Breast epithelium (tissue), 4 donors: ENCODE measurements around the gene FPGS. TPM values are rescaled to one million over a fixed set of nuclear protein-coding genes. Genes with fewer than 3 reads are reported as not detected.

Experiments
- DNase-seq, 2 donors: peaks; one replicate each; pipeline ENCODE4 v3.0.0-alpha.2; 2019; ENCODE audit warnings: low spot score in 2 of 2
- H3K27ac ChIP-seq, 2 donors: fragments of 200-600 bp; sonication (generic) in 1 of 2; one replicate each; pipeline ENCODE4 v1.5.1; 2016 to 2019; ENCODE audit warnings: mild to moderate bottlenecking in 1 of 2
- H3K27me3 ChIP-seq, 2 donors: fragments of 200-600 bp; sonication (generic) in 1 of 2; one replicate each; pipeline versions ENCODE4 v1.5.1 to v1.6.0; 2017 to 2019; ENCODE audit warnings: control low read depth in 1 of 2, mild to moderate bottlenecking in 1 of 2
- H3K36me3 ChIP-seq: fragments of 200-600 bp; one replicate; pipeline ENCODE4 v1.5.1; 2019
- H3K4me1 ChIP-seq, 2 donors: fragments of 200-600 bp; sonication (generic); one replicate each; pipeline ENCODE4 v1.5.1; 2016 to 2019; ENCODE audit warnings: control low read depth in 1 of 2
- H3K4me3 ChIP-seq, 3 donors: fragments of 200-600 bp; sonication (generic); 1 replicate in 2 of 3; 2 replicates in 1 of 3; pipeline ENCODE4 v1.5.1; 2016 to 2019; ENCODE audit warnings: mild to moderate bottlenecking in 3 of 3, moderate library complexity in 2 of 3
- H3K9me3 ChIP-seq, 2 donors: fragments of 200-600 bp; sonication (generic) in 1 of 2; one replicate each; pipeline ENCODE4 v1.5.1; 2016 to 2019; ENCODE audit warnings: control low read depth in 1 of 2
- POLR2A ChIP-seq: fragments of 450-650 bp; IDR thresholded peaks from one replicate; pipeline ENCODE4 v1.6.1; 2016; ENCODE audit warnings: antibody characterized with exemption, mild to moderate bottlenecking, moderate library complexity
- POLR2AphosphoS5 ChIP-seq, 3 donors: sonication (generic); formaldehyde crosslinking; IDR thresholded peaks; one replicate each; pipeline ENCODE4 v1.6.1; 2017; ENCODE audit warnings: antibody characterized with exemption in 3 of 3
- intact Hi-C: fragments of 100-400 bp; cut with DNase I; formaldehyde crosslinking; loops from one replicate; pipeline ENCODE4 v1.15.1; 2023; ENCODE audit warnings: low total_unique reads
- total RNA-seq, 3 donors: library from RNA; depleted of rRNA; stranded (reverse); fragments of >200 nt; gene quantifications; one replicate each; pipeline ENCODE4 v1.1.0, GENCODE V29; 2016
- TF ChIP-seq, protein P1 (sequence below), 3 donors: fragments of 450-650 bp; IDR thresholded peaks; one replicate each; pipeline ENCODE4 v1.5.1; 2016 to 2017; ENCODE audit warnings: antibody characterized with exemption in 3 of 3, mild to moderate bottlenecking in 3 of 3, moderate library complexity in 3 of 3

The FPGS gene
- total RNA-seq, 3 donors from 2014 or later = 56.3 to 108 (median 78.6) TPM

DNA sequence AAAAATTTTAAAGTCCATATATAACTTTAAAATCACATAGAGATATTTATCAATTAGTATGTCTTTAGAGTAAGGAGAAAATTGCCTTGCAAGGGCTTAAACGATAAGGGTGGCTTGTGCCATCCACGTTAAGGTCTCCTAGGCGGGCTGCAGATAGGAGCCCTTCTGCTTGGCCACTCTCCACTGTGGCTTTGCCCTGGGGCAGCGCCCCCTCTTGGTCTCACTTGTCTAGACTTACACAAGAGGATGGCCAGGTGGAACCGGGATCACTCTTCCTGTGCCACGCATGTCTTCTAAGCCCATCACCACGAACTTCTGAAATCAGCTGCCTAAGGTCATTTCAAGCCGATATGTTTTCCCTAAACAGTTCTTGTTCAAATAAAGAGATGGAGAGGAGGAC is 2.9 kb downstream of the FPGS start:
- intact Hi-C loops = no loop called here

DNA sequence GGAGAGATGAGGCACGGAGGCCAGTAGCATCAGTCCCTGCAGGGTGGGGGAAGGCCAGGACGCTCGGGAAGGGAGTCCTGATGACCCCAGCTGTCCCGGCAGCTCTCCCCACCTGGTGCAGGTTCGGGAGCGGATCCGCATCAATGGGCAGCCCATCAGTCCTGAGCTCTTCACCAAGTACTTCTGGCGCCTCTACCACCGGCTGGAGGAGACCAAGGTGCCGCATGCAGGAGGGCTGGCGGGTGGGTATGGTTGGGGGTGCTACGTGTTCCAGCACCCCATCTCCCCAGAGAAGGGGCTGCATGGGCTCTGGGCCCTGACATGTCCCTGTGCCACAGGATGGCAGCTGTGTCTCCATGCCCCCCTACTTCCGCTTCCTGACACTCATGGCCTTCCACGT is 4.2 kb downstream of the FPGS start:
- TF ChIP-seq POLR2A (no peak), POLR2AphosphoS5 (IDR thresholded peaks at IDR 0.05) (no peak)
- TF ChIP-seq, protein P1, sequence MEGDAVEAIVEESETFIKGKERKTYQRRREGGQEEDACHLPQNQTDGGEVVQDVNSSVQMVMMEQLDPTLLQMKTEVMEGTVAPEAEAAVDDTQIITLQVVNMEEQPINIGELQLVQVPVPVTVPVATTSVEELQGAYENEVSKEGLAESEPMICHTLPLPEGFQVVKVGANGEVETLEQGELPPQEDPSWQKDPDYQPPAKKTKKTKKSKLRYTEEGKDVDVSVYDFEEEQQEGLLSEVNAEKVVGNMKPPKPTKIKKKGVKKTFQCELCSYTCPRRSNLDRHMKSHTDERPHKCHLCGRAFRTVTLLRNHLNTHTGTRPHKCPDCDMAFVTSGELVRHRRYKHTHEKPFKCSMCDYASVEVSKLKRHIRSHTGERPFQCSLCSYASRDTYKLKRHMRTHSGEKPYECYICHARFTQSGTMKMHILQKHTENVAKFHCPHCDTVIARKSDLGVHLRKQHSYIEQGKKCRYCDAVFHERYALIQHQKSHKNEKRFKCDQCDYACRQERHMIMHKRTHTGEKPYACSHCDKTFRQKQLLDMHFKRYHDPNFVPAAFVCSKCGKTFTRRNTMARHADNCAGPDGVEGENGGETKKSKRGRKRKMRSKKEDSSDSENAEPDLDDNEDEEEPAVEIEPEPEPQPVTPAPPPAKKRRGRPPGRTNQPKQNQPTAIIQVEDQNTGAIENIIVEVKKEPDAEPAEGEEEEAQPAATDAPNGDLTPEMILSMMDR (IDR thresholded peaks at IDR 0.05) = no peak
- Histone ChIP-seq H3K4me3 (no peak overlapping the region), H3K4me1 (peaks cover 9 to 10% of the 10 kb centered on the region in 2 donors), H3K36me3 (peaks cover 4% of the 10 kb centered on the region), H3K27me3 (no peaks in the 10 kb centered on the region), H3K27ac (no peak overlapping the region), H3K9me3 (no peaks in the 10 kb centered on the region)
- no peak for DNase-seq
- intact Hi-C loops = no loop called here

More for the DNA sequence above, 2.9 kb downstream of the FPGS start:
- no peaks in the 10 kb centered on the region for H3K27me3 ChIP-seq
- no peak for DNase-seq
- no peak overlapping the region for H3K27ac ChIP-seq
- no peak overlapping the region for H3K4me3 ChIP-seq
- TF ChIP-seq, protein P1 (IDR thresholded peaks at IDR 0.05) = no peak
- TF ChIP-seq POLR2AphosphoS5 (IDR thresholded peaks at IDR 0.05) = no peak
- no peaks in the 10 kb centered on the region for H3K9me3 ChIP-seq
- H3K36me3 ChIP-seq = peaks cover 4% of the 10 kb centered on the region
- peaks cover 9 to 10% of the 10 kb centered on the region in 2 donors for H3K4me1 ChIP-seq

DNA sequence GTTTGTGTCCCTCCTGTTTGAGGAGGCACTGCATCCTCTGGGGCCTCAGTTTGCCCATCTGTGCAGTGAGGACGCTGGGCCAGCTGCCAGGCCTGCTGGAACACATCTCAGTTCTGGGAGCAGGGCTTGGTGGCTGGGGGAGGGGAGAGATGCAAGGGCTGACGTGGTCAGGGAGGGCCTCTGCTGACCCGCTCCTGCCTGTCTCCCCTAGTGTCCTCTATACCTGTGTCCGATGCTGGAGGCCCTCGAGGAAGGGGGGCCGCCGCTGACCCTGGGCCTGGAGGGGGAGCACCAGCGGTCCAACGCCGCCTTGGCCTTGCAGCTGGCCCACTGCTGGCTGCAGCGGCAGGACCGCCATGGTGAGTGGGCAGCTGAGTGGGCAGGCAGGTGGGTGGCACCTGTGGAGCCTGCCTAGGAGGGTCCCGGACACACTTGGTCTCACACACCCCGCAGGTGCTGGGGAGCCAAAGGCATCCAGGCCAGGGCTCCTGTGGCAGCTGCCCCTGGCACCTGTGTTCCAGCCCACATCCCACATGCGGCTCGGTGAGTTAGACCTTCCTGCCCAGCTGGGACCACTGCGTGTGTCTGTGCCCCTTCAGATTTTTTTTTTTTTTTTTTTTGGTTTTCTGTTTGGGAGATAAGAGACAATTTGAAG is 5.8 kb downstream of the FPGS start:
- Histone ChIP-seq H3K9me3 (no peaks in the 10 kb centered on the region), H3K27me3 (no peaks in the 10 kb centered on the region), H3K36me3 (peaks cover 14% of the 10 kb centered on the region), H3K4me1 (peaks cover 9 to 10% of the 10 kb centered on the region in 2 donors), H3K4me3 (no peak overlapping the region), H3K27ac (no peak overlapping the region)
- intact Hi-C loops = no loop called here
- no peak for DNase-seq
- TF ChIP-seq POLR2A = no peak
- TF ChIP-seq POLR2AphosphoS5 (IDR thresholded peaks at IDR 0.05) = no peak
- TF ChIP-seq, protein P1 (IDR thresholded peaks at IDR 0.05) = no peak

DNA sequence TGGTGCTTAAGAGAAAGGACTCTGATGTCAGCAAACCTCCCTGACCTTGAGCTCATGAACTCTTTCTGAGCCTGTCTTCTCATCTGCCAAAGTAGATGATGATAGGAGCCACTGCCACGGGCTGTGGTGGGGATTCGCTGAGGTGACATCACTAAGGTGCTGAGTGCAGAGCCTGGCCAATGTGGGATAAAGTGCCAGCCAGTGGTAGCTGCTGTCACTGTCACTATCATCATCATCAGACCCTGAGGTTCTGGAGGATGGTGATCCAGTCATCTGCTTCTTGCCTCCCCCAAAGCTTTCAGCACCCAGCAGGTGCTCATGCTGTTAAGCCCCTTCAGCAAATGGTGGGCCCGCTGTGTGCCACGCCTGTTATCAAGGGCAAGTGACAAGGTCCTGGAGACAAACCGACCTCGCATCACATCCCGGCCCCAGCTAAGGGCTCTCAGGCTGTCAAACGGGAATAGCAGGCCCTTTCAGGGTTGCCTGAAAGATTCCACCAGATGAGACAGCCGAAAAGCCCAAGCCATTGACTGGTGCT is 6.4 kb downstream of the FPGS start:
- TF ChIP-seq POLR2AphosphoS5 (IDR thresholded peaks at IDR 0.05) (no peak), POLR2A (no peak)
- TF ChIP-seq, protein P1 (IDR thresholded peaks at IDR 0.05) = no peak
- H3K27ac ChIP-seq = peak overlapping the region in 1 of 2 donors; percentile 10
- intact Hi-C loops = no loop called here
- H3K4me3 ChIP-seq = peak overlapping the region in 2 of 3 donors; percentile 35 to 55
- H3K36me3 ChIP-seq = peaks cover 14% of the 10 kb centered on the region
- H3K9me3 ChIP-seq = no peaks in the 10 kb centered on the region
- no peaks in the 10 kb centered on the region for H3K27me3 ChIP-seq
- H3K4me1 ChIP-seq = peaks cover 4 to 5% of the 10 kb centered on the region in 2 donors
- no peak for DNase-seq
